H1 (cell line): ENCODE data around the gene BMP4. TPM values are rescaled to one million over a fixed set of nuclear protein-coding genes. Genes with fewer than 3 reads are reported as not detected.

Experiments used
- HDAC2 ChIP-seq, 2 experiments: fragments of 300-600 bp in 1 of 2; sonication (generic) in 1 of 2; IDR thresholded peaks; 2 replicates each; pipeline ENCODE4 v1.6.1; 2011 to 2012; ENCODE audit warnings: low read depth in 2 of 2, low read length in 2 of 2, mild to moderate bottlenecking in 2 of 2, moderate library complexity in 2 of 2, borderline replicate concordance in 1 of 2, inconsistent platforms in 1 of 2
- RFX5 ChIP-seq: IDR thresholded peaks from 2 replicates; pipeline ENCODE4 v1.6.1; 2011; ENCODE audit warnings: low read depth, low read length, improper control_type of control experiment, borderline replicate concordance
- polyA plus RNA-seq, 7 experiments: library from polyadenylated mRNA; depleted of rRNA in 3 of 7; stranded (reverse) in 5 of 7; unstranded in 2 of 7; fragments of >200 nt in 5 of 7; fragments of 200-250 nt in 2 of 7; gene quantifications; 1 replicate in 5 of 7; 2 replicates in 1 of 7; 4 replicates in 1 of 7; pipeline versions ENCODE4 v1.2.1 to v1.2.3, GENCODE V29; 2011 to 2013; ENCODE audit warnings: missing spikeins in 2 of 7, mixed read lengths in 2 of 7
- total RNA-seq: library from RNA; stranded (reverse); fragmentation: NEBNext Ultra II Directional; extraction: Animal tissue kit (Norgen Biotek cat#: 25700); gene quantifications from 2 replicates; pipeline ENCODE4 v1.2.1, GENCODE V29; 2021
- TF ChIP-seq, protein P1 (sequence below), 3 experiments: IDR thresholded peaks; 1 replicate in 2 of 3; 2 replicates in 1 of 3; pipeline versions ENCODE4 v1.5.1 to v1.6.1; 2011; ENCODE audit warnings: low read length in 3 of 3, mild to moderate bottlenecking in 3 of 3, inconsistent platforms in 2 of 3, low read depth in 1 of 3, moderate library complexity in 1 of 3; ENCODE audit not compliant: insufficient read depth in 1 of 3; ENCODE audit errors: control extremely low read depth in 1 of 3
- TF ChIP-seq, protein P2 (sequence below): IDR thresholded peaks from 2 replicates; pipeline ENCODE4 v1.6.1; 2011; ENCODE audit warnings: low read depth, mild to moderate bottlenecking, low read length; ENCODE audit not compliant: insufficient read depth

Gene BMP4
- total and polyA plus RNA-seq, 2 of the 8 experiments (the other 6 are each of a cell fraction or from before 2014, with no cell fraction given) = 2.3 to 5.4 TPM

DNA sequence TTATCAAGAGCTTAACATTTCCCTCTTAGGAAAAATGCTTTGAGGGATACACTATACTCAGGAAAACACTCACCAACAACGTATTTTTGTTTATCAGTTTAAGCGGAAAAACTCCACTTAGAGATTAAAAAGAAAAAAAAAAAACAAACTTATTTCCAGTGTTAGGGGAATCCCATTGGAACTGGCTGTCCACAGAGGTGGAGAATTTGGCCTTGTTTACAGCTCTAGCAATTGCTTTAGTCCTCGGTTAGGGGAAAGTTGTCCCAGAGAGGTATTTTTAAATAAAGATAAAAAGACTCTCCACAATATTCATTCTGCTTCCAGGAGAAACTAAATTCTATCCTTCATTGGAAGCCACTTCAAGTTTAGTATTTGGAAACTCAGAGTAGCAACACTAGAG, 21.6 kb upstream of the BMP4 start (continued):
- TF ChIP-seq, protein P1, sequence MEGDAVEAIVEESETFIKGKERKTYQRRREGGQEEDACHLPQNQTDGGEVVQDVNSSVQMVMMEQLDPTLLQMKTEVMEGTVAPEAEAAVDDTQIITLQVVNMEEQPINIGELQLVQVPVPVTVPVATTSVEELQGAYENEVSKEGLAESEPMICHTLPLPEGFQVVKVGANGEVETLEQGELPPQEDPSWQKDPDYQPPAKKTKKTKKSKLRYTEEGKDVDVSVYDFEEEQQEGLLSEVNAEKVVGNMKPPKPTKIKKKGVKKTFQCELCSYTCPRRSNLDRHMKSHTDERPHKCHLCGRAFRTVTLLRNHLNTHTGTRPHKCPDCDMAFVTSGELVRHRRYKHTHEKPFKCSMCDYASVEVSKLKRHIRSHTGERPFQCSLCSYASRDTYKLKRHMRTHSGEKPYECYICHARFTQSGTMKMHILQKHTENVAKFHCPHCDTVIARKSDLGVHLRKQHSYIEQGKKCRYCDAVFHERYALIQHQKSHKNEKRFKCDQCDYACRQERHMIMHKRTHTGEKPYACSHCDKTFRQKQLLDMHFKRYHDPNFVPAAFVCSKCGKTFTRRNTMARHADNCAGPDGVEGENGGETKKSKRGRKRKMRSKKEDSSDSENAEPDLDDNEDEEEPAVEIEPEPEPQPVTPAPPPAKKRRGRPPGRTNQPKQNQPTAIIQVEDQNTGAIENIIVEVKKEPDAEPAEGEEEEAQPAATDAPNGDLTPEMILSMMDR (IDR thresholded peaks at IDR 0.05; ENCODE audit: control extremely low read depth in 1 of 3, insufficient read depth in 1 of 3, low read depth in 1 of 3, low read length in 3 of 3) = no peak
- TF ChIP-seq, protein P2, sequence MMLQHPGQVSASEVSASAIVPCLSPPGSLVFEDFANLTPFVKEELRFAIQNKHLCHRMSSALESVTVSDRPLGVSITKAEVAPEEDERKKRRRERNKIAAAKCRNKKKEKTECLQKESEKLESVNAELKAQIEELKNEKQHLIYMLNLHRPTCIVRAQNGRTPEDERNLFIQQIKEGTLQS = no peak
- no peak for TF ChIP-seq HDAC2 (IDR thresholded peaks at IDR 0.05; ENCODE audit: borderline replicate concordance in 1 of 2, low read depth in 2 of 2, low read length in 2 of 2)
- TF ChIP-seq RFX5 = no peak
